GM23338 (cell line): ENCODE results near the gene ARL14EP. TPM values are rescaled to one million over a fixed set of nuclear protein-coding genes. Genes with fewer than 3 reads are reported as not detected.

Experiments
- ATAC-seq: fragments of 200-7000 bp; cut with Tn5 transposase; 3 replicates; pipeline ENCODE4 v1.9.1; 2020
- DNase-seq: peaks from one replicate; pipeline ENCODE4 v3.0.0-alpha.2; 2015; ENCODE audit warnings: low spot score
- H2AFZ ChIP-seq: fragments of 200-600 bp; sonication (generic); 2 replicates; pipeline ENCODE4 v1.8.0; 2016; ENCODE audit warnings: antibody characterized with exemption, mild to moderate bottlenecking, moderate library complexity
- H3F3A ChIP-seq: fragments of 200-600 bp; sonication (generic); replicated peaks from 2 replicates; pipeline ENCODE4 v1.8.0; 2017; ENCODE audit warnings: antibody characterized with exemption, mixed run types, low read depth
- H3K27ac ChIP-seq: fragments of 200-600 bp; sonication (generic); 2 replicates; pipeline ENCODE4 v1.6.1; 2016; ENCODE audit warnings: low read depth
- H3K27me3 ChIP-seq: fragments of 200-600 bp; sonication (generic); 2 replicates; pipeline ENCODE4 v1.8.0; 2016; ENCODE audit warnings: mild to moderate bottlenecking, mixed run types, moderate library complexity; ENCODE audit not compliant: insufficient read depth
- H3K36me3 ChIP-seq: fragments of 200-600 bp; sonication (generic); 2 replicates; pipeline ENCODE4 v1.8.0; 2016; ENCODE audit warnings: mild to moderate bottlenecking; ENCODE audit not compliant: insufficient read depth
- H3K4me1 ChIP-seq: fragments of 200-600 bp; sonication (generic); 2 replicates; pipeline ENCODE4 v1.8.0; 2016; ENCODE audit warnings: mild to moderate bottlenecking, moderate library complexity; ENCODE audit not compliant: insufficient read depth
- H3K4me2 ChIP-seq: fragments of 200-600 bp; sonication (generic); 2 replicates; pipeline ENCODE4 v1.7.1; 2017; ENCODE audit warnings: mixed run types
- H3K4me3 ChIP-seq: fragments of 200-600 bp; sonication (generic); 2 replicates; pipeline ENCODE4 v1.6.1; 2016; ENCODE audit warnings: mixed run types
- H3K79me2 ChIP-seq: fragments of 200-600 bp; sonication (generic); replicated peaks from 2 replicates; pipeline ENCODE4 v1.8.0; 2017; ENCODE audit warnings: mild to moderate bottlenecking; ENCODE audit not compliant: insufficient read depth
- H3K9me2 ChIP-seq: fragments of 200-600 bp; sonication (generic); 2 replicates; pipeline ENCODE4 v1.8.0; 2017; ENCODE audit not compliant: insufficient read depth
- H4K20me1 ChIP-seq: fragments of 200-600 bp; sonication (generic); replicated peaks from 2 replicates; pipeline ENCODE4 v1.8.0; 2017; ENCODE audit warnings: mild to moderate bottlenecking; ENCODE audit not compliant: insufficient read depth
- H3K27ac Mint-ChIP-seq: 2 replicates; pipeline ENCODE4 v1.8.0; 2020; ENCODE audit warnings: inconsistent platforms, mild to moderate bottlenecking, moderate library complexity, mixed read lengths
- H3K27me3 Mint-ChIP-seq: 3 replicates; pipeline ENCODE4 v1.8.0; 2022; ENCODE audit warnings: low read depth, mild to moderate bottlenecking, moderate library complexity, mixed read lengths, inconsistent platforms; ENCODE audit not compliant: insufficient read depth, poor library complexity
- H3K36me3 Mint-ChIP-seq: 3 replicates; pipeline ENCODE4 v1.8.0; 2021; ENCODE audit warnings: low read depth, mild to moderate bottlenecking, inconsistent platforms, moderate library complexity, mixed read lengths
- H3K4me1 Mint-ChIP-seq: 3 replicates; pipeline ENCODE4 v1.8.0; 2020; ENCODE audit warnings: mild to moderate bottlenecking, inconsistent platforms, mixed read lengths
- H3K4me3 Mint-ChIP-seq: 3 replicates; pipeline ENCODE4 v1.8.0; 2021; ENCODE audit warnings: moderate library complexity, mild to moderate bottlenecking, inconsistent platforms, mixed read lengths
- H3K9me3 Mint-ChIP-seq: 3 replicates; pipeline ENCODE4 v1.8.0; 2020; ENCODE audit warnings: moderate library complexity, mild to moderate bottlenecking, inconsistent platforms, mixed read lengths
- CREB1 ChIP-seq: fragments of 250-450 bp; sonication (Bioruptor Pico); IDR thresholded peaks from 2 replicates; pipeline ENCODE4 v1.5.0; 2020; ENCODE audit warnings: low read depth, mild to moderate bottlenecking, moderate library complexity
- CTCF ChIP-seq, 2 experiments: fragments of 200-600 bp in 1 of 2; sonication (generic) in 1 of 2; conservative IDR thresholded peaks; 2 replicates each; pipeline versions ENCODE4 v1.5.1 to v1.6.1; 2016 to 2017; ENCODE audit warnings: antibody characterized with exemption in 2 of 2, low read depth in 2 of 2, mild to moderate bottlenecking in 2 of 2, moderate library complexity in 1 of 2
- ETS1 ChIP-seq: IDR thresholded peaks from 2 replicates; pipeline ENCODE4 v1.6.1; 2016; ENCODE audit warnings: antibody characterized with exemption
- EZH2 ChIP-seq: fragments of 200-600 bp; sonication (generic); IDR thresholded peaks from one replicate; pipeline ENCODE4 v1.8.0; 2017; ENCODE audit warnings: antibody characterized with exemption, mild to moderate bottlenecking, low read depth; ENCODE audit not compliant: unreplicated experiment
- EZH2phosphoT487 ChIP-seq: fragments of 200-600 bp; sonication (generic); IDR thresholded peaks from one replicate; pipeline ENCODE4 v1.8.1; 2018; ENCODE audit warnings: antibody characterized with exemption; ENCODE audit not compliant: unreplicated experiment
- JUNB ChIP-seq: IDR thresholded peaks from one replicate; pipeline ENCODE4 v1.6.1; 2016; ENCODE audit warnings: antibody characterized with exemption; ENCODE audit not compliant: unreplicated experiment
- NANOG ChIP-seq: IDR thresholded peaks from 2 replicates; pipeline ENCODE4 v1.6.1; 2016; ENCODE audit warnings: antibody characterized with exemption, borderline replicate concordance
- POLR2AphosphoS5 ChIP-seq: IDR thresholded peaks from 2 replicates; pipeline ENCODE4 v1.6.1; 2016; ENCODE audit warnings: antibody characterized with exemption, low read depth
- REST ChIP-seq: IDR thresholded peaks from one replicate; pipeline ENCODE4 v1.6.1; 2018; ENCODE audit warnings: antibody characterized with exemption; ENCODE audit not compliant: unreplicated experiment
- STAT1 ChIP-seq: IDR thresholded peaks from one replicate; pipeline ENCODE4 v1.6.1; 2016; ENCODE audit warnings: antibody characterized with exemption; ENCODE audit not compliant: unreplicated experiment
- ZNF114 ChIP-seq: fragments of 250-450 bp; sonication (Bioruptor Pico); IDR thresholded peaks from 2 replicates; pipeline ENCODE4 v1.5.0; 2020; ENCODE audit warnings: mild to moderate bottlenecking, moderate library complexity
- ZNF331 ChIP-seq: fragments of 250-450 bp; sonication (Bioruptor Pico); IDR thresholded peaks from 2 replicates; pipeline ENCODE4 v1.5.0; 2020; ENCODE audit warnings: low read depth, mild to moderate bottlenecking, moderate library complexity
- ZNF462 ChIP-seq: fragments of 250-450 bp; sonication (Bioruptor Pico); IDR thresholded peaks from 2 replicates; pipeline ENCODE4 v1.5.0; 2020; ENCODE audit warnings: mild to moderate bottlenecking, moderate library complexity
- polyA plus RNA-seq: library from polyadenylated mRNA; unstranded; fragments of >200 nt; fragmentation: Nextera tagmentation; extraction: Ambion mirVana; gene quantifications from 2 replicates; pipeline ENCODE4 v1.2.1, GENCODE V29; 2016
- total RNA-seq: library from RNA; depleted of rRNA; stranded (reverse); fragments of >200 nt; shearing (Covaris generic); gene quantifications from 2 replicates; pipeline ENCODE4 v1.2.3, GENCODE V29; 2014

The ARL14EP gene
- total and polyA plus RNA-seq, 2 experiments from 2014 or later, result 33.4 to 62.0 TPM

GRCh38 chr11:30322191-30322590 is 713 bp upstream of the ARL14EP start:
- H3K79me2 ChIP-seq, result peaks cover 41% of the 10 kb centered on the region
- no peaks in the 10 kb centered on the region for H3K36me3 ChIP-seq
- Mint-ChIP-seq H3K9me3 (no peaks in the 10 kb centered on the region), H3K27ac (no peak overlapping the region), H3K36me3 (no peaks in the 10 kb centered on the region; the same call in 2 of the 3 replicates), H3K27me3 (peaks cover 9% of the 10 kb centered on the region), H3K4me3 (peak overlapping the region; percentile 98), H3K4me1 (peaks cover 22% of the 10 kb centered on the region)
- no peak for DNase-seq
- H3K27me3 ChIP-seq, result no peaks in the 10 kb centered on the region
- no peaks in the 10 kb centered on the region for H3K9me2 ChIP-seq
- H2AFZ ChIP-seq, result peak overlapping the region; percentile 69; the same call in 1 of the 2 replicates
- H3K4me1 ChIP-seq, result peaks cover 15% of the 10 kb centered on the region
- H3F3A ChIP-seq, result no peaks in the 10 kb centered on the region
- no peak for ATAC-seq
- no peak overlapping the region for H3K27ac ChIP-seq
- no peak for TF ChIP-seq ZNF114 (CRISPR knock-in tag)
- no peak for TF ChIP-seq EZH2phosphoT487
- no peak for TF ChIP-seq EZH2
- TF ChIP-seq POLR2AphosphoS5, result no peak
- no peak for TF ChIP-seq JUNB
- no peak for TF ChIP-seq ETS1
- TF ChIP-seq ZNF462 (CRISPR knock-in tag), result no peak
- no peak for TF ChIP-seq STAT1
- TF ChIP-seq REST, result no peak
- TF ChIP-seq CTCF (conservative IDR thresholded peaks at IDR 0.05; ENCODE audit: low read depth in 2 of 2), result no peak
- no peak for TF ChIP-seq ZNF331 (CRISPR knock-in tag)
- no peak for TF ChIP-seq NANOG
- no peak for TF ChIP-seq CREB1 (CRISPR knock-in tag)
- peak overlapping the region; percentile 89 for H3K4me3 ChIP-seq
- no peaks in the 10 kb centered on the region for H4K20me1 ChIP-seq
- peak overlapping the region; percentile 95 for H3K4me2 ChIP-seq
